Ectodermal cell (in vitro differentiated cells): ENCODE results near the gene TIMMDC1.

ENCODE experiments used
- H3K27ac ChIP-seq: 2 replicates; pipeline ENCODE4 v1.7.0; 2013; ENCODE audit warnings: mild to moderate bottlenecking, low read depth, low read length; ENCODE audit not compliant: insufficient read depth, poor library complexity, severe bottlenecking
- H3K27me3 ChIP-seq: 2 replicates; pipeline ENCODE4 v1.7.0; 2013; ENCODE audit warnings: mild to moderate bottlenecking, low read length; ENCODE audit not compliant: insufficient read depth, control insufficient read depth, poor library complexity, severe bottlenecking
- H3K36me3 ChIP-seq: one replicate; pipeline ENCODE4 v1.7.0; 2013; ENCODE audit warnings: low read length; ENCODE audit not compliant: control insufficient read depth, insufficient read depth
- H3K4me1 ChIP-seq: one replicate; pipeline ENCODE4 v1.7.0; 2013; ENCODE audit warnings: low read length; ENCODE audit not compliant: control insufficient read depth, insufficient read depth
- H3K4me3 ChIP-seq: 2 replicates; pipeline ENCODE4 v1.7.0; 2013; ENCODE audit warnings: low read depth, low read length, control low read depth; ENCODE audit not compliant: insufficient read depth
- H3K9me3 ChIP-seq: 2 replicates; pipeline ENCODE4 v1.7.0; 2013; ENCODE audit warnings: mild to moderate bottlenecking, low read length, moderate library complexity; ENCODE audit not compliant: control insufficient read depth
- WGBS, 2 experiments: methylation state at CpG; one replicate each; pipeline ENCODE4 v1.1.7; 2013; ENCODE audit warnings: missing lambda C conversion rate in 2 of 2; 5-methylcytosine and 5-hydroxymethylcytosine counted together

Gene TIMMDC1

DNA sequence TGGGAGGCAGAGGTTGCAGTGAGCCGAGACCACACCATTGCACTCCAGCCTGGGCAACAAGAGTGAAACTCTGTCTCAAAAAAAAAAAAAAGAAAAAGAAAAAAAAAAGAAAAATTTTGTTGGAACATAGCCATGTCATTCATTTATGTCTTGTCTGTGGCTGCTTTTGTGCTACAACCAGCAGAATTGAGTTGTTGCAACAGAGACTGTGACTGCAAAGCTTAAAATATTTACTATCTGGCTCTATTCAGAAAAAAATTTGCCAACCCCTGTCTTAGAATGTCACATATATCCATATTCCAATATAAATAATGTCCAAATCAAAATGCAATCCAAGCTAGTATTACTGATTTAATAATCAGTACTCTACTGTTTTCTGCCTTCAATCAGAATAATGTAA lies 35.9 kb downstream of the TIMMDC1 start:
- WGBS, 2 experiments, result 86% methylated on average over 1 of the region's 1 CpG
- H3K36me3 ChIP-seq, result no peaks in the 10 kb centered on the region
- no peaks in the 10 kb centered on the region for H3K27me3 ChIP-seq
- no peaks in the 10 kb centered on the region for H3K4me1 ChIP-seq
- H3K9me3 ChIP-seq, result no peaks in the 10 kb centered on the region
- no peak overlapping the region for H3K27ac ChIP-seq
- H3K4me3 ChIP-seq, result no peak overlapping the region

- Histone ChIP-seq H3K9me3 (no peaks in the 10 kb centered on the region), H3K36me3 (no peaks in the 10 kb centered on the region), H3K4me3 (no peak overlapping the region), H3K4me1 (no peaks in the 10 kb centered on the region), H3K27ac (no peak overlapping the region), H3K27me3 (no peaks in the 10 kb centered on the region)
- WGBS, 2 experiments, result 90 to 91% methylated on average over 3 to 4 of the region's 4 CpGs
These were observed 38.4 kb downstream of the TIMMDC1 start for GRCh38 chr3:119536757-119537156.

GRCh38 chr3:119538772-119539171 lies 40.4 kb downstream of the TIMMDC1 start:
- no peaks in the 10 kb centered on the region for H3K27me3 ChIP-seq
- H3K27ac ChIP-seq, result no peak overlapping the region
- no peaks in the 10 kb centered on the region for H3K36me3 ChIP-seq
- no peaks in the 10 kb centered on the region for H3K4me1 ChIP-seq
- no peaks in the 10 kb centered on the region for H3K9me3 ChIP-seq
- no peak overlapping the region for H3K4me3 ChIP-seq
- 83 to 85% methylated on average over 1 of the region's 1 CpG for WGBS, 2 experiments

- Histone ChIP-seq H3K27me3 (no peaks in the 10 kb centered on the region), H3K9me3 (no peaks in the 10 kb centered on the region), H3K4me3 (no peak overlapping the region), H3K4me1 (no peaks in the 10 kb centered on the region), H3K36me3 (no peaks in the 10 kb centered on the region), H3K27ac (no peak overlapping the region)
- WGBS, 2 experiments, result 84 to 90% methylated on average over 3 of the region's 3 CpGs
These were observed 43.2 kb downstream of the TIMMDC1 start for GRCh38 chr3:119541547-119541946.

GRCh38 chr3:119542168-119542767 lies 43.9 kb downstream of the TIMMDC1 start:
- Histone ChIP-seq H3K27ac (no peak overlapping the region), H3K4me3 (no peak overlapping the region), H3K4me1 (no peaks in the 10 kb centered on the region), H3K27me3 (no peaks in the 10 kb centered on the region), H3K36me3 (no peaks in the 10 kb centered on the region), H3K9me3 (no peaks in the 10 kb centered on the region)
- WGBS, 2 experiments, result 94 to 100% methylated on average over 1 to 2 of the region's 2 CpGs

DNA sequence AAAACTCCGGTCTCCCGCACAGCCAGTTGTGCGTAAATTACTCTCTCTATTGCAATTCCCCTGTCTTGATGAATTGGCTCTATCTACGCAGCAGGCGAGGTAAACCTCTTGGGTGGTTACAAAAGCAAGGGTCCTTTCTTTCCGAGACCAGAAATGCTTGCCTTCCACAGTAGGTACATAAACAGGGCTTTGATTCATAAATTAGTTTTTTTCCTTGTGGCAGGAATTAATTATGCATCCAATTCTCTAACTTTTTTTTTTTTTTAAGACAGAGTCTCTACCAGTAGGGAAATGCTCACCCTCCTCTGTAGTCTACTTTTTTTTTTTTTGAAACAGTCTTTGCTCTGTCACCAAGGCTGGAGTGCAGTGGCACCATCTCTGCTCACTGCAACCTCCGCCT lies 44.8 kb downstream of the TIMMDC1 start:
- H3K36me3 ChIP-seq, result no peaks in the 10 kb centered on the region
- WGBS, 2 experiments, result 89 to 94% methylated on average over 7 of the region's 7 CpGs
- H3K27ac ChIP-seq, result no peak overlapping the region
- no peaks in the 10 kb centered on the region for H3K27me3 ChIP-seq
- no peaks in the 10 kb centered on the region for H3K4me1 ChIP-seq
- no peak overlapping the region for H3K4me3 ChIP-seq
- no peaks in the 10 kb centered on the region for H3K9me3 ChIP-seq

GRCh38 chr3:119547227-119547626 lies 48.9 kb downstream of the TIMMDC1 start:
- WGBS, 2 experiments, result 100% methylated on average over 1 of the region's 1 CpG; no CpG with 5 or more reads in 1 of the 2 experiments
- Histone ChIP-seq H3K4me1 (no peaks in the 10 kb centered on the region), H3K36me3 (no peaks in the 10 kb centered on the region), H3K4me3 (no peak overlapping the region), H3K9me3 (no peaks in the 10 kb centered on the region), H3K27ac (no peak overlapping the region), H3K27me3 (no peaks in the 10 kb centered on the region)

DNA sequence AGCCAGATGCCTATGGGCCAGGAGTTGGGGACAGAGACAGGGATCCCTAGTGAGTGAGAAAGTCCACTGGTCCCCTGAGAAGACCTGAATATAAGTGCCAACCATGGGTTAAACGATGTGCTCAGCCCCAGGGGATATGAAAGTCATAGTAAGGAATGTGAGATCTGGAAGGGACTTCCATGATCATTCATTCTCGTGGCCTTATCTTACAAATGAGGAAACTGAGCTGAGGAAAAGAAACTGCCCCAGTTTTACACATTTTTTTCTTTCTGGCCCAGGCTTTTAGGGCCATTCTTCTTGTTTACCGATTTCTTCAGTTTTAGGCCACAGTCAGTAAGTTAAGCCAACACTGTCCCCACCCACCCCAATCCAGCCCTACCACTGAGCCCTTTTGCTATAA lies 50.0 kb downstream of the TIMMDC1 start:
- WGBS, 2 experiments, result 90 to 91% methylated on average over 3 of the region's 3 CpGs
- no peaks in the 10 kb centered on the region for H3K9me3 ChIP-seq
- no peaks in the 10 kb centered on the region for H3K27me3 ChIP-seq
- H3K27ac ChIP-seq, result no peak overlapping the region
- no peak overlapping the region for H3K4me3 ChIP-seq
- H3K36me3 ChIP-seq, result no peaks in the 10 kb centered on the region
- H3K4me1 ChIP-seq, result no peaks in the 10 kb centered on the region

GRCh38 chr3:119550192-119550910 lies 52.0 kb downstream of the TIMMDC1 start:
- H3K27ac ChIP-seq, result no peak overlapping the region
- H3K4me3 ChIP-seq, result no peak overlapping the region
- H3K4me1 ChIP-seq, result no peaks in the 10 kb centered on the region
- WGBS, 2 experiments, result 94% methylated on average over 9 of the region's 9 CpGs
- no peaks in the 10 kb centered on the region for H3K27me3 ChIP-seq
- H3K9me3 ChIP-seq, result no peaks in the 10 kb centered on the region
- no peaks in the 10 kb centered on the region for H3K36me3 ChIP-seq

- no peaks in the 10 kb centered on the region for H3K36me3 ChIP-seq
- no peak overlapping the region for H3K4me3 ChIP-seq
- H3K9me3 ChIP-seq, result no peaks in the 10 kb centered on the region
- no peak overlapping the region for H3K27ac ChIP-seq
- no peaks in the 10 kb centered on the region for H3K4me1 ChIP-seq
- no peaks in the 10 kb centered on the region for H3K27me3 ChIP-seq
- whole genome bisulfite sequencing, 2 experiments, result 90 to 91% methylated on average over 5 of the region's 5 CpGs
These were observed 53.3 kb downstream of the TIMMDC1 start for GRCh38 chr3:119551598-119551997.
